Transverse colon (tissue), 4 donors: ENCODE measurements around the gene RBP3. TPM values are rescaled to one million over a fixed set of nuclear protein-coding genes. Genes with fewer than 3 reads are reported as not detected.

Source experiments
- DNase-seq: peaks from one replicate; pipeline ENCODE4 v3.0.0-alpha.2; 2019
- H3K27ac ChIP-seq, 4 donors: fragments of 200-600 bp; sonication (generic); 2 replicates each; pipeline ENCODE4 v1.5.1; 2016 to 2018; ENCODE audit warnings: inconsistent platforms in 4 of 4
- H3K27me3 ChIP-seq: fragments of 200-600 bp; sonication (generic); 2 replicates; pipeline ENCODE4 v1.5.1; 2017; ENCODE audit warnings: inconsistent platforms
- H3K36me3 ChIP-seq, 4 donors: fragments of 200-600 bp; sonication (generic); 2 replicates each; pipeline ENCODE4 v1.5.1; 2017 to 2019; ENCODE audit warnings: inconsistent platforms in 4 of 4
- H3K4me1 ChIP-seq, 4 donors: fragments of 200-600 bp; sonication (generic); 2 replicates each; pipeline ENCODE4 v1.5.1; 2017 to 2020; ENCODE audit warnings: inconsistent platforms in 4 of 4
- H3K4me3 ChIP-seq, 4 donors: fragments of 200-600 bp; sonication (generic); 1 replicate in 1 of 4; 2 replicates in 3 of 4; pipeline versions ENCODE4 v1.5.1 to v1.6.1; 2017 to 2019; ENCODE audit warnings: inconsistent platforms in 4 of 4
- H3K9me3 ChIP-seq, 2 donors: fragments of 200-600 bp; sonication (generic); 2 replicates each; pipeline ENCODE4 v1.5.1; 2017 to 2019; ENCODE audit warnings: inconsistent platforms in 2 of 2
- CTCF ChIP-seq, 5 experiments: fragments of 200-600 bp in 3 of 5; fragments of 450-650 bp in 2 of 5; sonication (generic) in 3 of 5; IDR thresholded peaks; 1 replicate in 2 of 5; 2 replicates in 3 of 5; pipeline ENCODE4 v1.5.1; 2016 to 2017; ENCODE audit warnings: antibody characterized with exemption in 5 of 5, inconsistent platforms in 3 of 5, mild to moderate bottlenecking in 2 of 5, moderate library complexity in 1 of 5
- EP300 ChIP-seq: sonication (generic); formaldehyde crosslinking; IDR thresholded peaks from one replicate; pipeline ENCODE4 v1.6.1; 2017; ENCODE audit warnings: antibody characterized with exemption, low read depth
- POLR2A ChIP-seq: fragments of 450-650 bp; IDR thresholded peaks from one replicate; pipeline ENCODE4 v1.6.1; 2016; ENCODE audit warnings: antibody characterized with exemption, mild to moderate bottlenecking, moderate library complexity
- POLR2AphosphoS5 ChIP-seq, 3 donors: sonication (generic); formaldehyde crosslinking; IDR thresholded peaks; one replicate each; pipeline ENCODE4 v1.6.1; 2016; ENCODE audit warnings: antibody characterized with exemption in 3 of 3
- WGBS, 2 donors: methylation state at CpG; one replicate each; pipeline ENCODE4 v1.1.5; 2018; ENCODE audit warnings: low coverage in 1 of 2; 5-methylcytosine and 5-hydroxymethylcytosine counted together
- in situ Hi-C, 4 donors: fragments of 200-750 bp; cut with MboI; loops; one replicate each; pipeline versions ENCODE4 v1.15.0 to v1.15.1; 2017; ENCODE audit warnings: low sequenced_read_pairs in 3 of 4, low pct_ligation_motif_present in 1 of 4, low pct_unique_long_range_greater_than_20kb in 1 of 4
- intact Hi-C: fragments of 100-400 bp; cut with DNase I; formaldehyde crosslinking; loops from one replicate; pipeline ENCODE4 v1.15.1; 2023; ENCODE audit warnings: low total_unique reads
- total RNA-seq, 4 donors: library from RNA; depleted of rRNA; stranded (reverse); fragments of >200 nt; gene quantifications; one replicate each; pipeline ENCODE4 v1.1.0, GENCODE V29; 2016

The RBP3 gene
- total RNA-seq, 4 donors from 2014 or later = not detected

GRCh38 chr10:47396311-47396717, 48.2 kb downstream of the RBP3 start:
- Histone ChIP-seq H3K4me1 (no peaks in the 10 kb centered on the region), H3K27ac (no peak overlapping the region), H3K36me3 (no peaks in the 10 kb centered on the region), H3K27me3 (peaks cover 13% of the 10 kb centered on the region), H3K9me3 (no peaks in the 10 kb centered on the region), H3K4me3 (no peak overlapping the region)
- intact Hi-C loops (no loop called here), in situ Hi-C loops (loop anchor here in 1 of 4 donors (25.0 kb wide), 1 partner anchor 1109 kb away; the partner anchor contains the start of gene ANTXRL)
- no peak for DNase-seq
- TF ChIP-seq POLR2AphosphoS5 (IDR thresholded peaks at IDR 0.05) = no peak
- no peak for TF ChIP-seq POLR2A
- TF ChIP-seq CTCF (IDR thresholded peaks at IDR 0.05) = no peak
- no peak for TF ChIP-seq EP300

- DNase-seq = no peak
- TF ChIP-seq EP300 (no peak), POLR2AphosphoS5 (IDR thresholded peaks at IDR 0.05) (no peak), POLR2A (no peak), CTCF (IDR thresholded peaks at IDR 0.05) (no peak)
- no peaks in the 10 kb centered on the region for H3K9me3 ChIP-seq
- H3K27ac ChIP-seq = no peak overlapping the region
- H3K4me1 ChIP-seq = no peaks in the 10 kb centered on the region
- intact Hi-C loops (no loop called here), in situ Hi-C loops (loop anchor here in 1 of 4 donors (25.0 kb wide), 1 partner anchor 1110 kb away; the partner anchor contains the start of gene ANTXRL)
- H3K27me3 ChIP-seq = peaks cover 13% of the 10 kb centered on the region
- WGBS, 2 donors = 73% methylated on average over 6 of the region's 6 CpGs; no CpG with 5 or more reads in 1 of the 2 donors
- H3K4me3 ChIP-seq = no peak overlapping the region
- H3K36me3 ChIP-seq = no peaks in the 10 kb centered on the region
Measured at GRCh38 chr10:47397256-47397655, 49.1 kb downstream of the RBP3 start.

DNA sequence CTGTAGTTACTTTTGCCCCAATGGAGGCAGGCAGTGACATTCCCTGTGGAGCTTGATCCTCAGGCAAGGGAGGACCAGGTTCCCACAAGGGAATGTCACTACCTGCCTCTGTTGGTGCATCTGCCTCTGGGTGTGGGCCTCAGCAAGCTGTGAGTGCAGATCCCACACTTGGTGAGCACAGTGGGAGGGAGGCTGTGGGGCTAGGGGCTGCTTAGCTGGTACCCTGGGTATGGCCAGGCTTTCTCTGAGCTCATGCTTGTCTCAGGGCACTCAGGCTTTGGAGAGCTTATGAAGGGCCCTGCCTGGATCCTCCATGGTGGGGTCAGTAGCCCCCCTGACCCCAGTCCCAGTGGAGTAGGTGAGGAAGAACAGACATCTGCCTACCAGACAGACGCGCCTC, 52.1 kb downstream of the RBP3 start:
- intact Hi-C loops (no loop called here), in situ Hi-C loops (no loop called here)
- H3K36me3 ChIP-seq = no peaks in the 10 kb centered on the region
- H3K27ac ChIP-seq = no peak overlapping the region
- no peaks in the 10 kb centered on the region for H3K9me3 ChIP-seq
- H3K4me3 ChIP-seq = no peak overlapping the region
- TF ChIP-seq EP300 = no peak
- no peak for TF ChIP-seq CTCF (IDR thresholded peaks at IDR 0.05)
- no peak for TF ChIP-seq POLR2A
- no peak for TF ChIP-seq POLR2AphosphoS5 (IDR thresholded peaks at IDR 0.05)
- 95 to 100% methylated on average over 2 of the region's 2 CpGs for WGBS, 2 donors
- DNase-seq = no peak
- peaks cover 0 to 8% (median 0%) of the 10 kb centered on the region in 4 donors for H3K4me1 ChIP-seq
- H3K27me3 ChIP-seq = peaks cover 5% of the 10 kb centered on the region

- intact Hi-C loops (no loop called here), in situ Hi-C loops (no loop called here)
- Histone ChIP-seq H3K27me3 (no peaks in the 10 kb centered on the region), H3K9me3 (no peaks in the 10 kb centered on the region), H3K4me3 (no peak overlapping the region), H3K27ac (no peak overlapping the region), H3K36me3 (no peaks in the 10 kb centered on the region), H3K4me1 (peaks cover 0 to 8% (median 0%) of the 10 kb centered on the region in 4 donors)
- WGBS, 2 donors = 83 to 96% methylated on average over 2 to 3 of the region's 3 CpGs
- DNase-seq = no peak
- TF ChIP-seq EP300 (no peak), CTCF (IDR thresholded peaks at IDR 0.05) (no peak), POLR2AphosphoS5 (IDR thresholded peaks at IDR 0.05) (no peak), POLR2A (no peak)
Measured at GRCh38 chr10:47400786-47401185, 52.6 kb downstream of the RBP3 start.
